A673 (cell line): ENCODE measurements around the gene DUSP15.

Source experiments
- EZH2 ChIP-seq: fragments of 200-600 bp; sonication (generic); IDR thresholded peaks from 2 replicates; pipeline ENCODE4 v1.6.1; 2017; ENCODE audit warnings: borderline replicate concordance, low read depth, mild to moderate bottlenecking, mixed read lengths, antibody characterized with exemption, low read length; ENCODE audit not compliant: poor library complexity, severe bottlenecking
- TF ChIP-seq, protein P1 (sequence below): fragments of 300-800, 200-600 bp; sonication (generic); conservative IDR thresholded peaks from 2 replicates; pipeline ENCODE4 v1.5.1; 2017; ENCODE audit warnings: low read depth, mild to moderate bottlenecking, antibody characterized with exemption, low read length, moderate library complexity, mixed read lengths

- TF ChIP-seq, protein P1, sequence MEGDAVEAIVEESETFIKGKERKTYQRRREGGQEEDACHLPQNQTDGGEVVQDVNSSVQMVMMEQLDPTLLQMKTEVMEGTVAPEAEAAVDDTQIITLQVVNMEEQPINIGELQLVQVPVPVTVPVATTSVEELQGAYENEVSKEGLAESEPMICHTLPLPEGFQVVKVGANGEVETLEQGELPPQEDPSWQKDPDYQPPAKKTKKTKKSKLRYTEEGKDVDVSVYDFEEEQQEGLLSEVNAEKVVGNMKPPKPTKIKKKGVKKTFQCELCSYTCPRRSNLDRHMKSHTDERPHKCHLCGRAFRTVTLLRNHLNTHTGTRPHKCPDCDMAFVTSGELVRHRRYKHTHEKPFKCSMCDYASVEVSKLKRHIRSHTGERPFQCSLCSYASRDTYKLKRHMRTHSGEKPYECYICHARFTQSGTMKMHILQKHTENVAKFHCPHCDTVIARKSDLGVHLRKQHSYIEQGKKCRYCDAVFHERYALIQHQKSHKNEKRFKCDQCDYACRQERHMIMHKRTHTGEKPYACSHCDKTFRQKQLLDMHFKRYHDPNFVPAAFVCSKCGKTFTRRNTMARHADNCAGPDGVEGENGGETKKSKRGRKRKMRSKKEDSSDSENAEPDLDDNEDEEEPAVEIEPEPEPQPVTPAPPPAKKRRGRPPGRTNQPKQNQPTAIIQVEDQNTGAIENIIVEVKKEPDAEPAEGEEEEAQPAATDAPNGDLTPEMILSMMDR, result no peak
- TF ChIP-seq EZH2, result no peak
These were observed 40.6 kb downstream of the DUSP15 start for GRCh38 chr20:31829731-31830130.
